Measurements from ENCODE around the gene FYCO1.

FYCO1 gene

DNA sequence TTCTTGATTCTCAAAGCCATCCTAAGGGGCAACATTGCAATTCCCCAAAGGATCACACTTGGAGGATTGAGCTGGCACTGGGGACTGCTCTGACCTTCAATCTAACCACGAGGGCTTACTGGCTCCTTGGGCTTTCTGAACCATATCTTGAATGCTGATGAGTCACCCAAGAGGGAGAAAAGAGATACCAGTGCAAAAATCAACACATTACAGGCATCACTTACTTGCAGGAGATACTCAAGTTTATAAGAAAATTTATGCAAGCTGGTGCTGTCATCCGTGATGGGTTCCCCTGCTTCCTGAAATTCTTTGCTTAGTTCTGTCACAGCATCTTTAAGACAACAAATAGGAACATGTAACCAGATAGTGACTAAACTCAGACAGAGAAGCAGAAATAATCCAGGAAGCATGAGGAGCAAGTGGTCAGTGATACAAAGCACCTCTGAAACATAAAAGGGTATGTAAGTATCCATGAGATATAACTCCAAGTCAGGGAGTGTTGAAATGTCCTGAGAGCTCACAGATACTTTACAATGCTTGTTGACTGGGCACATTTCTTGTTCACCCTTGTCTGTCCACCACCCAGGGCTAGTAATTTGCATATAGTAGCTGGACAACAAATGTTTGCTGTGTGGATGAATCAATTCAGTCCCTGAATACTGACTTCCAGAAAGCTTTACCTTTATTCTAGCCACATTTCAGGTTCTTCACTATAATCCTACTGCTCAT lies 14.1 kb downstream of the FYCO1 start:
- DNase-seq: no peak

- DNase-seq: no peak
Observed at GRCh38 chr3:45980819-45981218, 14.8 kb downstream of the FYCO1 start.

- DNase-seq: no peak
Observed at GRCh38 chr3:45980229-45980813, 15.3 kb downstream of the FYCO1 start.

- no peak for DNase-seq
Observed at GRCh38 chr3:45979378-45979777, 16.2 kb downstream of the FYCO1 start.

- DNase-seq: no peak
Observed at GRCh38 chr3:45978006-45978761, 17.4 kb downstream of the FYCO1 start.

DNA sequence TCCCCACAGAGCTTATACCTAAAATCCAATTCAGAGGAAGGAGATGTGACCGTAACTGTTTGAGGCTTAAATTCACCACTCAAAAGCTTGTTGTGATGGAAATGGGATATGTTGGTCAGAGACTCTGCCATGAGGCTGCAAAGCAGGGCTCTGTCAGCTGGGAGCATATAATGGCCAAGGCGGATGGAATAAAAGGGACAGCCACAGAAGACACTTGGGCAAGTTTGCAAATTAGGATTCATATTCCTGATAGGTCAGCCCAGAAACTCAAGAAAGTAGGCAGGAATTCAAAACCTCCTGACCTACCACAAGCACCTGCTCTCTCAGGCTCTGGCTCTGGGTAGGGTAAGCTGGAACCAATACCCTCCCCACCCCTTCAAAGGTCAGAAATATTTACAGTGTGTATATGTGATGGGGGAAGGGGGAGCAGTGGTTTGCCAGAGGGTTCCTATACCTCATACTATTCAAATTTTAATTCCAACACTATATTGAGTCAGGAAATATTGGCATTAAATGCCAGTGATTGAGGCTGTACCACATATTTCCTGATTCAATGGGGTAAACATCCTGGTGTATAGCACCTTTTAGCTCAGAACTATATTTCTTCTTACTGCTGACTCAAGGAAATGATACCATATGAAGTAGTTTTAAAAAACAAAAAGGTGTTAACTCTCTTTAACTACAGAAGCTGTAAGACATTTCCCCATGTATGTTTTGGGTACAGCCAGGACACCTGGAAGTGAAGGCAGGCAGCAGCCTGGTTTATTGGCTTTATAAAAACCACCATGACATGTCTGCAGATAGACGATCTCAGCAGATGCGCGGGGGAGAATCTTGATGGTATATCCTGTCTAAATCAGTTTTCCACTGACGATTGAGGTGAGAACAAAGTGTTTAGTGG lies 19.2 kb downstream of the FYCO1 start:
- no peak for DNase-seq

- no peak for DNase-seq
Observed at GRCh38 chr3:45975686-45976085, 19.9 kb downstream of the FYCO1 start.

- no peak for DNase-seq
Observed at GRCh38 chr3:45974686-45975085, 20.9 kb downstream of the FYCO1 start.

- no peak for DNase-seq
Observed at GRCh38 chr3:45972534-45973402, 22.9 kb downstream of the FYCO1 start.

- DNase-seq: no peak
Observed at GRCh38 chr3:45969953-45970352, 25.7 kb downstream of the FYCO1 start.

- no peak for DNase-seq
Observed at GRCh38 chr3:45969116-45969515, 26.5 kb downstream of the FYCO1 start.

GRCh38 chr3:45968706-45969105 lies 26.9 kb downstream of the FYCO1 start:
- DNase-seq: no peak

GRCh38 chr3:45968149-45968548 lies 27.5 kb downstream of the FYCO1 start:
- no peak for DNase-seq

DNA sequence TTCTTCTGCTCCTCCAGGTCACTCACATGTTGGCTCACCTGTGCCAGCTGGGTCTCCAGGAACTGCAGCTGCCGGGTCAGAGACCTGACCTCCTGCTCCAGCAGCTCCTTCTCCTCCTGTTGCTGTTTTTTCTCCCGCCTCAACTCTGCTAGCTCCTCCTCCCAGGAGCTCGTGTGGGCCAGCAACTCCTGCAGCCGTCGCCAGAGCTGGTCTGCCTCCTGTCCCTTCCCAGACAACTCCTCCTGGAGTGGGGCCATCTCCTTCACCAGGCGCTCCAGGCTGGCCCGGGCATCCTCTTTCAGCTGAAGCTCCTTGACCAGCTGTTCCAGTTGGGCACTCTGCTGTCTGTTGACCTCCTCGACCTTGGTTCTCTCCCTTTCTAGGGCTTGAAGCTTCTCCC lies 27.9 kb downstream of the FYCO1 start:
- no peak for DNase-seq

- no peak for DNase-seq
Observed at GRCh38 chr3:45966950-45967640, 28.5 kb downstream of the FYCO1 start.

GRCh38 chr3:45966371-45966791 lies 29.2 kb downstream of the FYCO1 start:
- no peak for DNase-seq

DNA sequence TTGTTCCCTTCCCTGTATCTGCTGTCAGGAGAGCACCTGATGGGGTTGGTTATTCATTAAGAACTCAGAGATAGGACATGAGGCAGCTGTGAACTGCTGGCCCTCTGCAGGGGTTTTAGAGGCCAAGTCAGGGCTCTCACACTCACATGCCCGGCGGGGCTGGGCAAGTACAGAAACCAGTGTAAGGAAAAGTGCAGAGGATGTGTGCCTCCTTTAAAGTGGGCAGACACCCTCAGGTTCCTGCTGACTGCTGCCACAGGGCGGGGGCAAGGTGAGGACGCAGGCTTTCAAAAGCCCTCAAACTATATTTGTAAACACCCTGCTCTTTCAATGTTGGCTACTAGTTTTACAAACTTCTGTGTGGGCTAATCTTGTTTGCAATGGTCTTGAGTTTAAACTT lies 30.0 kb downstream of the FYCO1 start:
- no peak for DNase-seq

DNA sequence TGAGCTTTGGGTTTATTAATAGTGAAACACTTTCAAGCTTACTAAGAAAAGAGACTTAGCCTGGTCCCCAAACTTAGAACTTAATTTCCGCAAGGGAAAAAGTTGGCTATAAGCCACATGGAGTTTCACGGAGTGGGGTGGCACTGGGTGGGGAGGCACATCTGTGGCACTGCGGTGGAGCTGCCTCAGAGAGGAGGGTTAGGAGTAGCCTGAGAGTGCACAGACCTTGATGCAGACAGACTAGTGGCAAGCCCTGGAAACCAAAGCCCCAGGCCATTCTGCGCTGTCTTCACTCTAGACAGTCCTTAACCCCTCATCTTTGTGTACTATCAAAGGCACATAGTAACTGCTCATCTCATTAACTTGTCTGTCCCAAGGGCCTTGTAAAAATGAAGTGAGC lies 30.4 kb downstream of the FYCO1 start:
- DNase-seq: no peak

DNA sequence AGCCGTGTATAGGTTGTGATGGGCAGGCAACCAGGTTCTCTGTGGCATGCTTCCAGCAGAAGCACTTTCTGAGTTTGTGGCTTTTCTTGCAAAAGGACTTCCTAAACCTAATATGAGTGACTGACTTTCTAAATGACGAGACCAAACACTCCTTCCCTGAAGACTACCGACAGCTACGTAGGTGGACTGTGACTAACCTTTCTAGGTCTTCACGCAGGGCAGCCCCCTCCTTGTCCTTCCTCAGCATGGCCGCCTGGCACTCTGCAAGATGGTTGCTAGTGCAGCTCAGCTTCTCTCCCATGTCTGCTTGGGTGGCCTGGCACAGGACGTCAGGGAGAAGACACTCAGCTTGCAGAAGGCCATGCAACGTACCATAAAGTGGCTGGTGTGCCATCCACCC lies 31.5 kb downstream of the FYCO1 start:
- DNase-seq: no peak

GRCh38 chr3:45962033-45962432 lies 33.6 kb downstream of the FYCO1 start:
- DNase-seq: no peak

GRCh38 chr3:45960289-45960688 lies 35.3 kb downstream of the FYCO1 start:
- no peak for DNase-seq

All from stimulated activated CD4-positive, alpha-beta T cell treated with anti-CD3 and anti-CD28 coated beads, Interleukin-12 subunit alpha, Interleukin-12 subunit beta, amount 100 ng/mL, for 4 hours (primary cell).